Kidney capillary endothelial cell (primary cell): Measurements from ENCODE around the gene TMEM167B.
"Not testable (repeated sequence)": the region's sequence is repeated elsewhere in the genome, so short reads cannot be mapped to it uniquely, and the experiment has no call there.

ENCODE experiments used
- DNase-seq: peaks from one replicate; pipeline ENCODE4 v3.0.0-alpha.2; 2018; ENCODE audit warnings: low spot score

The TMEM167B gene

DNA sequence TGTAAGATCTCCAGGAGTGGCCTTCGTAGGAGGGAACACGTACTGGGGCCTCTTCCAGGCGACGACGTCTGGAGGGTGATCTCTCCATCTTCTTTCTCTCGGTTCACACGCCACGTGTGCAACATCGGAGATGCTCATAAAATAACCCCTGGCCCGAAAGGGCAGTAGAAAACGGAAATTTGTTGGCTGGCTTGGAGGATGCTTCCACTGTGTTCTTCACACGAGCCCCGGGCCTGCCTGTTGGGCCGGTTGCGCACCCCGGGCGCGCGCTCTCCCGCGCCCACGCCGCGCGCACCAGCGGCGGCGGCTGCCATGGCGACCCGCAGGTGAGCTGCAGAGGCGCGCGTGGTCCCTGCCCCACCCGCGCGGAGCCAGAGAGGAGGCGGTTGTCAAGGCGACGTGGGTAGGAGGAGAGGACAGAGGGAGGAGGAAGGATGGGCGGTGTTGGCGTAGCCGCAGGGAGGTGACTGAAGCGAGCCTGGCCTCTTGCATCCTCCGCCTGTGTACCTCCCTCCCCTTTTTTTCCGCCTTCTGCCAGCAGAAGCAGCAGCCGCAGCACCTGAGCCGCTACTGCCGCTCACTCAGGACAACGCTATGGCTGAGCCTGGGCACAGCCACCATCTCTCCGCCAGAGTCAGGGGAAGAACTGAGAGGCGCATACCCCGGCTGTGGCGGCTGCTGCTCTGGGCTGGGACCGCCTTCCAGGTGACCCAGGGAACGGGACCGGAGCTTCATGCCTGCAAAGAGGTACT, 23.2 kb downstream of the TMEM167B start, which contains the start of gene ELAPOR1:
Gene ELAPOR1, plus strand, starts transcription at position 526 of the 752 bp plus-strand sequence. Its CDS starts 69 bp downstream, at position 595.
- no peak for DNase-seq

DNA sequence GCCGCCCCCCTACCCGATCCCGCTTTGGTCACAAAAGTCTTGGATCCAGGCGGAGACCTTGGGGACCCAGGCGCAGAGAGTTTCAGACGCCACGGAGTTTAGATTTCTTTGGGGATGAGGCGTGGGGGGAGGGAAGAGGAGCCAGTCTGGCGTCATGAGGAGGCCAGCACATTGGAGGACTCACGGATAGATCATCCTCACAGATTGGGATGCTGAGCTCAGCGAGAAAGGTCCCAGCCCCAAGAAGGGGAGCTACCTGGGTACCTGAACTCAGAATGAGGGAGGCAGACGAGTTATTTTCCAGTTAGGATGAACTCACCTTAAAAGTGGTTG, 23.7 kb downstream of the TMEM167B start:
- DNase-seq, result no peak

DNA sequence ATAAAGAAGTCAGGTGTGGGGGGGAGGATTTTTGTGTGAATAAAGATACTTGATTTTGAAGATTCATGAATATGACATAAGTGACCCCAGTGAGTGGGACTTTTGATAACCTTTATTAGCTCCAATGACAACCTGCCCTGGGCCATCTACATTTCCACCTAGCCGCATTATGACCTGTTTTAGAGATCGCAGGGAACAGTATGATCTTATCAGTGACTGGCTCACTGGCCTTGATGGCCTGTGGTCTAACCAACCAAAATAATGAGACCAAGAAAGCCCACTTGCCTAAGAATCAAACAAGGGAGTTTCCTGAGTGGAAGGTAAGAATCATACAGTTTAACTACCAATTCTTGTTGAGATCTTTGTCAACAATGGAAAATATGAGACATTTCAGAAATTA, 25.1 kb downstream of the TMEM167B start:
- DNase-seq, result no peak

DNA sequence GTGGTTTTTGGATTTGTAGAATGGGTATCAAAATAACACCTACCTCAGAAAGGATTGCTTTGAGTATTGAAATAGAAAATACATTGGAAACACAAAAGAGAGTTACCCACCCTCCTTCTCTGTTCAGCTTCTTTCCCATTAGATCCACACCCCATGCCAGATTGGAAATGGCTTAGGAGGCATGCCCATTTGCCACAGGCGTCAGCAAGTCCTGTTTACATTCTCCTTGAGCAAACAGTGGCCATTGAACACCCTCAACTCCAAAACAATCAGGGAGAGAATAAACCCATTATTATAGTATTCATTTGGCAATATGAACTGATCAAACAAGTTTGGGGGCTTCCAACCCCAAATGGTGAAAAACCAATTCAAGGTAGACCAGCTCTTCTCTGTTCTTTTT, 25.7 kb downstream of the TMEM167B start:
- DNase-seq, result no peak

DNA sequence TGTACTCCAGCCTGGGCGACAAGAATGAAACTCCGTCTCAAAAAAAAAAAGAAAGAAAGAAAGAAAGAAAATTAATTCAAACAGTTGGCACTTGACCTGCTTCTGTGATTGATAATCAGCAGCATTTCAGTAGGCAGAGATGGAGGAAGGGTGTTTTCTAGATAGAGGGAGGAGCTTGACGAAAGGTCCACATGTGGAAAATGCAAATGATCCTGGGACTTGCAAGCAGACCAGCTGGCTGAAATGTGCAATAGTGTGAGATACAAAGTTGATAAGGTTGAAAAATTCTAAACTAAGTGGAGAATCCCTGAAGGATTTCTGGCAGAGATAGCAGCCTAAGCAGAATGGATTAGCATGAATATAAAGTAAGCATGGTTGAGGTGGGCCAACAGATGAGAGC, 27.5 kb downstream of the TMEM167B start:
- no peak for DNase-seq

DNA sequence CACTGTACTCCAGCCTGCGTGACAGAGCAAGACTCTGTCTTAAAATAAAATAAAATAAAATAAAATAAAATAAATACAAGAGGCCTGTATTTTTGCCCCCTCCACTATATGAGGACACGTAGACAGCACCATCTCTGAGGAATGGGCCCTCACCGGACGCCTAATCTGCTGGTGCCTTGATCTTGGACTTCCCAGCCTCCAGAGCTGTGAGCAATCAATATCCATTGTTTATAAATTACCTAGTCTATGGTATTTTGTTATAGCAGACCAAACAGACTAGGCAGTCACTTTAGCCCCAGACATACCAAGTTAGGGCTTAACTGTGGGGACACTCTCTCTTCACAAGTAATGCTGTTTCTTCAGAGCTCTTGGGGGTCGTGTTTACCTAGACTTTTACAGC, 29.8 kb downstream of the TMEM167B start:
- no peak for DNase-seq

DNA sequence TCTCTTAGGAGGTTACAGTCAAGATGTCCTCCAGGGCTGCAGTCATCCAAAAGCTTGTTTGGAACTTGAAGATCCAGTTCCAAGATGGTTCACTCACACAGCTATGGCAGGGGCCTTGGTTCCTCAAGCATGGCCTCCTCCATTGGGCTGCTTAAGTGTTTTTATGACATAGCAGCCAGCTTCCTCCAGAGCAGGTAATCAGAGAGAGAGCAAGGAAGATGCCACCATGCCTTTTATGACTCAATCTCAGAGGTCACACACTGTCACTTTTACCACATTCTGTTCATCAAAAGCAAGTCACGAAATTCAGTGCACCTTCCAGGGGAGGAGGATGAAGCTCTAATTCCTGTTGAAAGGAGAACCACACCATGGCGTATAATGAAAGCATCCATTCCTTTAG, 40.5 kb downstream of the TMEM167B start:
- DNase-seq, result no peak

DNA sequence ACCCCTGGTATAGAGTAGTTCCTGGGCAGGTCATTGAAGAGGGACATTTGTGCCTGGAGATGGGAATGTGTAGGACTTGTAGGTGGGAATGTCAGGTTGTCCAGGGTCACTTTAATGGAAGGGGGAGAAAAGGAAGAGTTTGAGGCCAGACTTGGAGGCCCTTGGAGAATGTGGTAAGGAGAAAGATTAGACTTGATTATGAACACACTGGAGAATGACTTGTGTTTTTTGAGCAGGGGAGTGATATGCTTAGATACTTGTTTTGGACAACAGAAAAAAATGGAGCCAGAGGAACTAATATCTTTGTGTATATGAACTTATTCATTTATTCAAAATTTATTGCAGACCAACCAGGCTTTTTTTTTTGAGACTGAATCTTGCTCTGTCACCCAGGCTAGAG, 41.2 kb downstream of the TMEM167B start:
- DNase-seq, result no peak

DNA sequence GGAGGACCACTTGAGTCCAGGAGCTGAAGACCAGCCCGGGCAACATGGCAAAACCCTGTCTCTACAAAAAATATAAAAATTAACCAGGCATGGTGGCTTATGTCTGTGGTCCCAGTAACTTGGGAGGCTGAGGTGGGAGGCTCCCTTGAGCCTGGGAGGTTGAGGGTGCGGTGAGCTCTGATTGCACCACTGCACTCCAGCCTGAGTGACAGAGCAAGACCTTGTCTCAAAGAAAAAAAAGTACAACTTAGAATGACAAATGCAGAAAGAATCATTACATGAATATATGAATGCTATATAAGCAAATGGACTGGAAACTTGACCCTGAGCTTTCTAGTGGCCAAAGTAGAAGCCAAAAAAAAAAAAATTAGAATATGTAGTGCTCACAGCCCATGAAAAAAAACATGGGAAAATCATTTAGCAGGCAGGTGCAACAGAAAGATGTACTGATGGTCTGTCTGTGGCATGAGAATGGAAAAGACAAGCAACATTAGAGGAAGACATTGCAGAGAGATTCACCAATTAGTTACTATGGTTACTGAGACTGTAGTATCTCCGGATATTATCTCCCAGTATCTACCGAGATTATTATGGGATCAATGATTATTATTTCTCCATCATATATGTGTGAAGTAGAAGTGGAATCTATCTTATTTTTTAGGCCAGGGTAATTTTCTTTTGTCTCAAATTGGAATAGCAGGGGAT, 42.6 kb downstream of the TMEM167B start:
- DNase-seq, result no peak

DNA sequence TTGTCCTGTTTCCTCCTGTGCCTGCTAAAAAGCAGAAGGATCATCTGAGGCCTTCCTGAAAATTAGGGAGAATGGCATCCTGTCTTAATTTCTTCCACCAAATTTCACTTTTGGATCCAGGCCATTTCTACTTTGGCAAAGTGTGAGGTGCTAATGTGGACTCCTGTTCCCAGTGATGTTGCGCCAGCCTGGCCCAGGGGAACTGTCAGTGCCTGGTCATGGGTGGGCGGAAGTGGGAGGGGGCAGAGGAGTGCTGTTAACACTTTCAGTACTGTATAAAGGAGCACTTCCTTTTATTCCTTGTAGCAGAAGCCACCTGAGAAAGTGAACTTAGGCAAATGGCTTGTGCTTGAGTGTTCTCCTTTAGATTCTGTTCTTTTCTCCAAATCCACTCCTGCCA, 43.3 kb downstream of the TMEM167B start:
- no peak for DNase-seq

DNA sequence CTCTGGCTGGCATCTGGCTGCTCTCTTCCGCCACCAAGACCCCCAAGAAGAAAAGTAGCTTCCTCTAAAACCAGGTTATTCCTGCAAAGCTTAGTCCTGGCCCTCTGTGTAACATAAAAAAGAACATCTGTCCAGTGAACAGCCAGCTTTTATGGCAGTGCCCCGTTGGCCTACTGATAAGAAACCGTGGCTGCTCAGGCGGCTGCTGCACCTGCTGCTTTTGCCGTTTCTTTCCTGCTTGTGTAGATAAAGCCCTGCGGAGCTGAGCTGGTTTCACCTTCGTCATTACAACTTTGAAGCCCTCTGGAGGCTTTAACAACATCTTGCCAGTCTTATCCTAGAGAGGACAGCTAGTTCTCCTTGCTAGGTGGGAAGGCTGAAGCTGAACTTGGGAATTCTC, 43.9 kb downstream of the TMEM167B start:
- DNase-seq, result no peak

DNA sequence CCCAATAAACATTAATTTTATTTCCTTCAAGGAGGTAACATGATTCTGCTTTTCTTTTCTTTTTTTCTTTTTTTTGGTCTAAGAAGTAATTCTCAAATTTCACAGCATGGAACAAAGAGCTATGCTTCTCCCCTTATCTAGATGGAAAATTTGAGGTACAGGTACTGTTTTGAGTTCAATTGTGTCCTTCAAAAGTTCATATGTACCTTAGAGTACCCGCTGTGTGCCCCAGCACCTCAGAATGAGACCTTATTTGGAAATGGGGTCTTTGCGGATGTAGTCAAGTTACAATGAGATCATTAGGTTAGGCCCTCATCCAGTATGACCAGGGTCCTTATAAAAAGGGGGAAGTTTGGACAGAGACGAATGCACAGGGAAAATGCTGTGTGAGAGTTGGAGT, 45.4 kb downstream of the TMEM167B start:
- DNase-seq, result no peak

DNA sequence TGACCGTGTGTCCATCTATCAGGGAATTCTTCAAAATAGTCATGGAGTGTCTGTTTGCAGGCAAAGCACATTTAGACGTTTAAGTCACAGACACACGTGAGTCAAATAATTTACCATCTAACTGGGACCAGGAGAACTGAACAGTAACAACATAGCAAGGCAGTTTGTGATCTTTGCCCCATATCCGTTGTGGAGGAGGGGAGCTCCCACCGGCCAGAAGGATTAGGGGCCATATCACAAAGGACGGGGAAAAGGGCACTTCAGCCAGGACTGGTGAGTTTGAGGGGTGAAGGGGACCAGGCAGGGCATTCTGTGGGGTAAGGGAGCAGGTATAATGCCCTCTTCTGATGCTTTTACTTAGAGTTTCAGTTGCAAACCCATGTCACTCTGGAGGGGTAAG, 46.2 kb downstream of the TMEM167B start:
- no peak for DNase-seq

DNA sequence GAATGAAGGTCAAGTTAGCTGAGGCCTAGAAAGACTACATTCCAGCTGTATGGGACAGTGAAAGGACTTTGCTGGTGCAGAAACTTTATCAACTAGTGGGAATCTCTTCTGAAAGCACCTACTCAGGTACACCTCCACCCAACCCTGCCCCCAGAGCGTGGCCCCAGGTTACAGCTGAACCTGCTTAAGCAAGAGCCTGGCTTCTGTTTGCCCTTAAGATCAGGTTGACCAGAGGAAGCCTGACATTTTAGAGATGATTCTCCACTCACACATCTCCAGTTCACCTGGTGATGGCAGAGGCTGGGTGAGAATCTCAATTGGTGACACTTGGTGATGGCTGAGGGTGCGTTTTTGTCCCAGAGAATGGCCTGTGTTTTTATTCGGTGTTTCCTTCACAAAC, 47.4 kb downstream of the TMEM167B start:
- no peak for DNase-seq

DNA sequence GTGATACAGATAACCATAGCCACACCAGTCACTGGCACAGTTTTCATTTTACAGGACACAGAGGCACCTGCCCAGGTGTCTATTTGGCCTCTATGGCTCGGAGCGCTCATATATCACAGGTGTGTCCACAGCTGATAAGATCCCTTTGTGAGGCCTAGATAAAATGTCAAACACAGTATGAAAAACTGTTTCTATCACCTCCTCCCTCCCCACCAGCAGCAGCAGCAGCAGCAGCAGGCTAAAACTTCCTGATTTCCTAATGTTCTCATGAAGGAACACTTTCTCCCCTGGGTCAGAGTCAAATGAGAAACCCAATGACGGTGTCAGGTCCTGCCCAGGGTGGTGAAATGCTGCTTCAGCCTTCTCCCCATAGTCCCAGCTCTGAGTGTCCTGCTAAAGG, 47.8 kb downstream of the TMEM167B start:
- no peak for DNase-seq

DNA sequence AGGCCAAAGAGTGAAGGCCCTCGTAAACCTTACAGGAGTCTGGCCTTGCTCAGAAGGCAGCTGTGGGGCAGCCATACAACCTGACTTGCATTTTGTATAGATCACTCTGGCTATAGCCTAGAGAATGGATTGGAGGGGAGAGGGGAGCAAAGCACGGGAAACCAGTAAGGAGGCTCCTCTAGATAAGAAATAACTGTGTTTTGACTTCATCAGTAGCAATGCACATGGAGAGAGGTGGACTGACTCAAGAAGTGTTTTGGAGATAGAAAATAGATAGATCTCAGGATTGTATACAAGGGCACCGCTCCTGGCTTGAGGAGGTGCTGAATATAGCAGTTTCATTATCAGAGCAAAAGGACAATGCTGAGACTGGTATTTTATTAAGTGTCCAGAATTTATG, 49.8 kb downstream of the TMEM167B start:
- DNase-seq, result no peak

DNA sequence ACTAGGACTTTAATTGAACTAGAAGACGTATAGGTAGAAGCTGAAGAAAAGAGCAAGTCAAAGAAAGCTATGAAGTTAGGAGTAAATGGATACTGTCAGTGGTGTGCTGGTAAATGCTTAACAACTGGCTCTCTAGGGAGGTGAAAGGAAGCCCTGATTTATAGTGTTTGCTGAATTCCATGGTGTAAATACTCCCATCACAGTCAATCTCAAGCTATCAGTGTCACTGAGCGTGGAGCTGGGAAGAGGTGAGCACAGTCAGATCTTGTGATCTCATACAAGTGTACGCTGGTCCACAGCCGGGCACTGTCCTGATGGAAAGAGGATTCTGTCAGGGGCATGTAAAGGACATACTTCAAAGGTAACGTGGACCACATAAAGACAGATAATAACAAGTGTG, 51.7 kb downstream of the TMEM167B start:
- DNase-seq, result no peak

DNA sequence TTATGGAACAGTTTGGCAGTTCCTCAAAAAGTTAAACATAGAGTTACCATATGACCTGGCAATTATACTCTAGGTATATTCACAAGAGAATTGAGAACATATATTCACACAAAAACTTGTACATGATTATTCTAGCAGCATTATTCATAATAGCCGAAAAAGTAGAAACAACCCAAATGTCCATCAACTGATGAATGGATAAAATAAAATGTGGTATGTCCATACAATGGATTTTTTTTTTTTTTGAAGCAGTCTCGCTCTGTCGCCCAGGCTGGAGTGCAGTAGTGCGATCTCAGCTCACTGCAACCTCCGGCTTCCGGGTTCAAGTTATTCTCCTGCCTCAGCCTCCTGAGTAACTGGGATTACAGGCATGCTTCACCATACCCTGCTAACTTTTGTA, 52.2 kb downstream of the TMEM167B start:
- DNase-seq, result not testable (repeated sequence)
